Heart right ventricle (tissue), 16 donors: ENCODE results near the gene SNAPC3. TPM values are rescaled to one million over a fixed set of nuclear protein-coding genes. Genes with fewer than 3 reads are reported as not detected.

Source experiments
- ATAC-seq, 8 donors: fragments of 200-7000 bp; cut with Tn5 transposase; one replicate each; pipeline ENCODE4 v1.9.1; 2020; ENCODE audit warnings: mild to moderate bottlenecking in 8 of 8, moderate library complexity in 8 of 8, moderate number of reproducible peaks in 1 of 8
- DNase-seq, 2 donors: peaks; one replicate each; pipeline ENCODE4 v3.0.0-alpha.2; 2020
- H3K27ac ChIP-seq, 10 donors: fragments of 200-600 bp; sonication (generic) in 2 of 10; one replicate each; pipeline versions ENCODE4 v1.5.0 to v1.8.0; 2020 to 2022; ENCODE audit warnings: mild to moderate bottlenecking in 3 of 10
- H3K27me3 ChIP-seq, 7 donors: fragments of 200-600 bp; one replicate each; pipeline ENCODE4 v1.8.0; 2021 to 2022; ENCODE audit warnings: mild to moderate bottlenecking in 2 of 7
- H3K36me3 ChIP-seq, 9 donors: fragments of 200-600 bp; sonication (generic) in 1 of 9; one replicate each; pipeline versions ENCODE4 v1.5.0 to v1.8.0; 2020 to 2022; ENCODE audit warnings: mild to moderate bottlenecking in 2 of 9
- H3K4me1 ChIP-seq, 9 donors: fragments of 200-600 bp; sonication (generic) in 1 of 9; one replicate each; pipeline versions ENCODE4 v1.5.0 to v1.8.0; 2020 to 2022; ENCODE audit warnings: mild to moderate bottlenecking in 4 of 9
- H3K4me3 ChIP-seq, 10 donors: fragments of 200-600 bp; sonication (generic) in 2 of 10; one replicate each; pipeline versions ENCODE4 v1.5.0 to v1.8.0; 2020 to 2022; ENCODE audit warnings: mild to moderate bottlenecking in 7 of 10, moderate library complexity in 2 of 10
- H3K9me3 ChIP-seq, 11 donors: fragments of 200-600 bp in 10 of 11; sonication (generic) in 2 of 11; one replicate each; pipeline versions ENCODE4 v1.5.0 to v1.8.0; 2013 to 2022; ENCODE audit warnings: mild to moderate bottlenecking in 2 of 11, control low read depth in 1 of 11, moderate library complexity in 1 of 11
- WGBS, 2 donors: extraction: QIAGEN DNeasy Blood & Tissue Kit; methylation state at CpG; one replicate each; pipeline ENCODE4 v1.1.7; 2013; ENCODE audit warnings: inconsistent platforms in 1 of 2; 5-methylcytosine and 5-hydroxymethylcytosine counted together
- intact Hi-C, 10 donors: fragments of 100-400 bp; cut with DNase I; formaldehyde crosslinking; loops; one replicate each; pipeline versions ENCODE4 v1.11.1 to v1.14.2; 2022
- polyA plus RNA-seq, 2 donors: library from polyadenylated mRNA; stranded (reverse); fragments of 200-250 nt; gene quantifications; one replicate each; pipeline ENCODE4 v1.2.3, GENCODE V29; 2013
- total RNA-seq, 10 donors: library from RNA; stranded (reverse); fragmentation: NEBNext Ultra II Directional in 3 of 10; extraction: Animal tissue kit (Norgen Biotek cat#: 25700) in 3 of 10; gene quantifications; one replicate each; pipeline versions ENCODE4 v1.2.1 to v1.2.4, GENCODE V29; 2021 to 2023
- TF ChIP-seq, protein P1 (sequence below), 9 donors: fragments of 200-600 bp; sonication (generic) in 2 of 9; IDR thresholded peaks; one replicate each; pipeline versions ENCODE4 v1.5.0 to v1.8.0; 2021 to 2022; ENCODE audit warnings: antibody characterized with exemption in 9 of 9, mild to moderate bottlenecking in 5 of 9, moderate library complexity in 1 of 9
- donor health status: Arrhythmogenic right ventricular cardiomyopathy.
- donor health status: ischemic (EF 13 %, LVEDD 7.1; RV severe dilation, severe dysfunction).
- donor health status: healthy with polysubstance abuse.
- donor health status: DM: no; HTN: yes; CAD: no.
- donor health status: DM: no; HTN: no; CAD: no.
- donor health status: ischemic (EF 25% LVEDD 6.9; RV normal size, moderate dysfunction).
- donor health status: ischemic (EF 25% LVEDD 5.7; RV mildly dilated, moderate dysfunction).
- donor health status: healthy.
- donor health status: DM: yes; HTN: yes; CAD: no.
- donor health status: Ischemic cardiomyopathy.
- donor health status: ischemic (EF 35%, LVEDD 5.7; RV mildly dilated, moderate dysfunction).
- donor health status: nonischemic (EF 11% LVEDD 7.7; RV severe dilation, severe dysfunction).
- donor health status: DM: yes; HTN: yes; CAD: no.
- donor health status: PGD.
- donor health status: ischemic (EF 29% LVEDD 5.4; RV normal size, mild dysfunction).
- donor health status: nonischemic (EF 23%, LVEDD 6.1; RV moderate dilation, normal function).

The SNAPC3 gene
- total and polyA plus RNA-seq, 12 donors: 10.2 to 41.8 (median 36.5) TPM

DNA sequence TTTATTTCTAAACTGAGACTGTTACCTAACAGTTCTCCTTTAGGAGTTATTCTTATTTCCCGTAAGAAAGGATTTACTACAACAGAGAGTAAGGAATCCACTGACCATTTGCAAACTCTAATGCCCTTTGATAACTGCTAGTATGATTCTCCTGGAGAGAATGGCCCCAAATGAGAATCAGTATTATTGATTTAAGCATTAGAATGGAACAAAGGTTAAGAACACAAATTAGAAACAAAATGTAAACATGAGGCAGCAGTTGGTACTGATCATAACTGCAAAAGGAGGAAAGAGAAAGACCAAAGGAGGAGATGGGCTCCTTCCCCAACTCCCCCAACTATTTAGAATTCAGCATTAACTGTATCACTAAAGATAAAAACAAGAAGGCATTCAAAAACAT is 57.4 kb downstream of the SNAPC3 start:
- no peak overlapping the region for H3K4me3 ChIP-seq
- H3K9me3 ChIP-seq: no peaks in the 10 kb centered on the region
- intact Hi-C loops: loop anchor here in 1 of 10 donors (10.0 kb wide), 1 partner anchor 125 kb away; no protein-coding TSS in a partner anchor
- TF ChIP-seq, protein P1, sequence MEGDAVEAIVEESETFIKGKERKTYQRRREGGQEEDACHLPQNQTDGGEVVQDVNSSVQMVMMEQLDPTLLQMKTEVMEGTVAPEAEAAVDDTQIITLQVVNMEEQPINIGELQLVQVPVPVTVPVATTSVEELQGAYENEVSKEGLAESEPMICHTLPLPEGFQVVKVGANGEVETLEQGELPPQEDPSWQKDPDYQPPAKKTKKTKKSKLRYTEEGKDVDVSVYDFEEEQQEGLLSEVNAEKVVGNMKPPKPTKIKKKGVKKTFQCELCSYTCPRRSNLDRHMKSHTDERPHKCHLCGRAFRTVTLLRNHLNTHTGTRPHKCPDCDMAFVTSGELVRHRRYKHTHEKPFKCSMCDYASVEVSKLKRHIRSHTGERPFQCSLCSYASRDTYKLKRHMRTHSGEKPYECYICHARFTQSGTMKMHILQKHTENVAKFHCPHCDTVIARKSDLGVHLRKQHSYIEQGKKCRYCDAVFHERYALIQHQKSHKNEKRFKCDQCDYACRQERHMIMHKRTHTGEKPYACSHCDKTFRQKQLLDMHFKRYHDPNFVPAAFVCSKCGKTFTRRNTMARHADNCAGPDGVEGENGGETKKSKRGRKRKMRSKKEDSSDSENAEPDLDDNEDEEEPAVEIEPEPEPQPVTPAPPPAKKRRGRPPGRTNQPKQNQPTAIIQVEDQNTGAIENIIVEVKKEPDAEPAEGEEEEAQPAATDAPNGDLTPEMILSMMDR (IDR thresholded peaks at IDR 0.05): no peak
- H3K4me1 ChIP-seq: no peaks in the 10 kb centered on the region
- no peak for DNase-seq
- no peak overlapping the region for H3K27ac ChIP-seq
- 87 to 95% methylated on average over 1 of the region's 1 CpG for WGBS, 2 donors
- no peaks in the 10 kb centered on the region for H3K27me3 ChIP-seq
- ATAC-seq: no peak
- peaks cover 0 to 86% (median 0%) of the 10 kb centered on the region in 9 donors for H3K36me3 ChIP-seq

GRCh38 chr9:15482146-15482545 is 59.5 kb downstream of the SNAPC3 start:
- H3K27ac ChIP-seq: no peak overlapping the region
- no peak overlapping the region for H3K4me3 ChIP-seq
- no peaks in the 10 kb centered on the region for H3K4me1 ChIP-seq
- H3K9me3 ChIP-seq: no peaks in the 10 kb centered on the region
- intact Hi-C loops: loop anchor here in 1 of 10 donors (10.0 kb wide), 1 partner anchor 123 kb away; no protein-coding TSS in a partner anchor
- no peak for DNase-seq
- no peaks in the 10 kb centered on the region for H3K27me3 ChIP-seq
- 63 to 72% methylated on average over 1 of the region's 1 CpG for WGBS, 2 donors
- peaks cover 0 to 84% (median 4%) of the 10 kb centered on the region in 9 donors for H3K36me3 ChIP-seq
- TF ChIP-seq, protein P1 (IDR thresholded peaks at IDR 0.05): no peak
- no peak for ATAC-seq

GRCh38 chr9:15484802-15485201 is 62.1 kb downstream of the SNAPC3 start:
- Histone ChIP-seq H3K27me3 (no peaks in the 10 kb centered on the region), H3K4me1 (no peaks in the 10 kb centered on the region), H3K36me3 (peaks cover 0 to 87% (median 4%) of the 10 kb centered on the region in 9 donors), H3K27ac (no peak overlapping the region), H3K9me3 (no peaks in the 10 kb centered on the region), H3K4me3 (no peak overlapping the region)
- intact Hi-C loops: loop anchor here in 1 of 10 donors (10.0 kb wide), 1 partner anchor 120 kb away; no protein-coding TSS in a partner anchor
- DNase-seq (no peak), ATAC-seq (no peak)
- WGBS, 2 donors: 97 to 98% methylated on average over 6 of the region's 6 CpGs
- TF ChIP-seq, protein P1 (IDR thresholded peaks at IDR 0.05): no peak

- 80 to 83% methylated on average over 2 of the region's 2 CpGs for WGBS, 2 donors
- H3K9me3 ChIP-seq: no peaks in the 10 kb centered on the region
- intact Hi-C loops: loop anchor here in 1 of 10 donors (10.0 kb wide), 1 partner anchor 119 kb away; no protein-coding TSS in a partner anchor
- ATAC-seq (no peak), DNase-seq (no peak)
- no peak overlapping the region for H3K27ac ChIP-seq
- peaks cover 0 to 91% (median 4%) of the 10 kb centered on the region in 9 donors for H3K36me3 ChIP-seq
- H3K4me3 ChIP-seq: no peak overlapping the region
- TF ChIP-seq, protein P1 (IDR thresholded peaks at IDR 0.05): peak in 7 of 9 donors; percentile 27 to 51 (median 45)
- no peaks in the 10 kb centered on the region for H3K4me1 ChIP-seq
- no peaks in the 10 kb centered on the region for H3K27me3 ChIP-seq
Measured at GRCh38 chr9:15485836-15486666, 63.4 kb downstream of the SNAPC3 start.
